Neural progenitor cell (in vitro differentiated cells): ENCODE measurements around the gene MMS22L.

Experiments
- EZH2 ChIP-seq: fragments of 200-600 bp; sonication (generic); IDR thresholded peaks from 2 replicates; pipeline ENCODE4 v1.6.1; 2017; ENCODE audit warnings: antibody characterized with exemption, mild to moderate bottlenecking, moderate library complexity
- EZH2phosphoT487 ChIP-seq: fragments of 200-600 bp; sonication (generic); IDR thresholded peaks from 2 replicates; pipeline ENCODE4 v1.6.1; 2017; ENCODE audit warnings: antibody characterized with exemption
- TF ChIP-seq, protein P1 (sequence below): fragments of 200-600 bp; sonication (generic); IDR thresholded peaks from 2 replicates; pipeline ENCODE4 v1.5.1; 2017; ENCODE audit warnings: antibody characterized with exemption, mild to moderate bottlenecking

DNA sequence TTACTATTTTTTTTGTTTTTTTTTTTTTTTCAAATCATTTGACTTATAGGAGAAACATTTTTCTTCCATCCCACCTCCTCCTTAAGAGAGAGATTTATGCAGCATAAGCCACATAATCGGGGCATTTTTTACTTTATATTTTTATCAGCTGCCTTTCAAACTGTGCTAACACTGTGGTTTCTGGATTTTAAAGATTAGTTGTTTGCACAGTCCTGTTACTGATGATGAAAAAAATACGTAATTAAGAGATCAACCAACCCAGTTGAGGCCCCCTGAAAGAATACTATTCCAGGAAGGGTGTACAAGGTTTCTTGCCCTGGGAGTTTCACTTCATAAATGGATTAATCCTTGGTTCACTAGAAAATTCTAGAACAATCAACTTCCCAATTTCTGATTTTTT, 68.3 kb downstream of the MMS22L start:
- TF ChIP-seq EZH2 (no peak), EZH2phosphoT487 (no peak)
- TF ChIP-seq, protein P1, sequence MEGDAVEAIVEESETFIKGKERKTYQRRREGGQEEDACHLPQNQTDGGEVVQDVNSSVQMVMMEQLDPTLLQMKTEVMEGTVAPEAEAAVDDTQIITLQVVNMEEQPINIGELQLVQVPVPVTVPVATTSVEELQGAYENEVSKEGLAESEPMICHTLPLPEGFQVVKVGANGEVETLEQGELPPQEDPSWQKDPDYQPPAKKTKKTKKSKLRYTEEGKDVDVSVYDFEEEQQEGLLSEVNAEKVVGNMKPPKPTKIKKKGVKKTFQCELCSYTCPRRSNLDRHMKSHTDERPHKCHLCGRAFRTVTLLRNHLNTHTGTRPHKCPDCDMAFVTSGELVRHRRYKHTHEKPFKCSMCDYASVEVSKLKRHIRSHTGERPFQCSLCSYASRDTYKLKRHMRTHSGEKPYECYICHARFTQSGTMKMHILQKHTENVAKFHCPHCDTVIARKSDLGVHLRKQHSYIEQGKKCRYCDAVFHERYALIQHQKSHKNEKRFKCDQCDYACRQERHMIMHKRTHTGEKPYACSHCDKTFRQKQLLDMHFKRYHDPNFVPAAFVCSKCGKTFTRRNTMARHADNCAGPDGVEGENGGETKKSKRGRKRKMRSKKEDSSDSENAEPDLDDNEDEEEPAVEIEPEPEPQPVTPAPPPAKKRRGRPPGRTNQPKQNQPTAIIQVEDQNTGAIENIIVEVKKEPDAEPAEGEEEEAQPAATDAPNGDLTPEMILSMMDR, result no peak
